ENCODE results near the gene TSPAN3.

DNA sequence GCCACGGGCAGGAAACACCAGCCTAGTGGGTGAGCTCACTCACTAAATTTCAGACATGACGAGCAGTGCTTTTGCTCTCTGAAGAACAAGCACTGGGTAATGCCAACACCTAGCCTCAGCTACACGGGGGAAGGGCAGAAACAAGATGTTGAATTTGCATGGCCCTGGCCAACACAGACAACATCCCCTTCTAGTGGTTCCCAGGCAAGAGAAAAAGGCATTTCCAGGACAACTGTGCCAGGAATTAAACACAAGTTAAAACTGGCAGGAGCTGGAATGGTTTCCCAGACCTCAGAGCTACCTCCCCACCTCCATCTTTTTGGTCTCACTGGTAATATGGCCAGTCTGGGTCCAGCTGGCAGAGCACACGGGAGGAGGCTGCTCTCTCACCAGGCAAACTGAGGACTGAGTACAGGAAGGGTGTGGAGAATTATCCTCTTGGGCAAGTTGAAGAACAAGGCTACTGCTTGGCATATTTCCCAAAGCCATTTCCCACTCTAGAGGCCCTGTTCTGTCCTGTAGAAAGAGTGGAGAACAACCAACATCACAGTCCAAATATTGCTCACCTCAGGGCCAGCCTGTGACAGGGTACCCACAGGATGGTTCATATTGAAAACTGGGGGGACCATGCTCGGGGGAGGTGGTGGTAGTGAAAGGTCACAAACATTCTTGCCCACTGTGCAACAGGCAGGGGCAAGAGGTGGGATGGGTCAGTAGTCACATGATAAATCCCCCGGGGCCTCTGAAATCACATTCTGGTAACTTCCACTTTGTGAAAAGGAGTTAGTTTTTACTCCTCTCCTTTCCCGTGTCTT, 26.5 kb downstream of the TSPAN3 start:
- TF ChIP-seq, protein P1, sequence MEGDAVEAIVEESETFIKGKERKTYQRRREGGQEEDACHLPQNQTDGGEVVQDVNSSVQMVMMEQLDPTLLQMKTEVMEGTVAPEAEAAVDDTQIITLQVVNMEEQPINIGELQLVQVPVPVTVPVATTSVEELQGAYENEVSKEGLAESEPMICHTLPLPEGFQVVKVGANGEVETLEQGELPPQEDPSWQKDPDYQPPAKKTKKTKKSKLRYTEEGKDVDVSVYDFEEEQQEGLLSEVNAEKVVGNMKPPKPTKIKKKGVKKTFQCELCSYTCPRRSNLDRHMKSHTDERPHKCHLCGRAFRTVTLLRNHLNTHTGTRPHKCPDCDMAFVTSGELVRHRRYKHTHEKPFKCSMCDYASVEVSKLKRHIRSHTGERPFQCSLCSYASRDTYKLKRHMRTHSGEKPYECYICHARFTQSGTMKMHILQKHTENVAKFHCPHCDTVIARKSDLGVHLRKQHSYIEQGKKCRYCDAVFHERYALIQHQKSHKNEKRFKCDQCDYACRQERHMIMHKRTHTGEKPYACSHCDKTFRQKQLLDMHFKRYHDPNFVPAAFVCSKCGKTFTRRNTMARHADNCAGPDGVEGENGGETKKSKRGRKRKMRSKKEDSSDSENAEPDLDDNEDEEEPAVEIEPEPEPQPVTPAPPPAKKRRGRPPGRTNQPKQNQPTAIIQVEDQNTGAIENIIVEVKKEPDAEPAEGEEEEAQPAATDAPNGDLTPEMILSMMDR (IDR thresholded peaks at IDR 0.05), result no peak
- no peak for TF ChIP-seq ZFX (IDR thresholded peaks at IDR 0.05; ENCODE audit: borderline replicate concordance)
